ENCODE measurements around the gene RAB30.

GRCh38 chr11:83056204-83056603 lies 15.5 kb downstream of the RAB30 start:
- TF ChIP-seq POLR2A (IDR thresholded peaks at IDR 0.05) = no peak
- TF ChIP-seq, protein P1, sequence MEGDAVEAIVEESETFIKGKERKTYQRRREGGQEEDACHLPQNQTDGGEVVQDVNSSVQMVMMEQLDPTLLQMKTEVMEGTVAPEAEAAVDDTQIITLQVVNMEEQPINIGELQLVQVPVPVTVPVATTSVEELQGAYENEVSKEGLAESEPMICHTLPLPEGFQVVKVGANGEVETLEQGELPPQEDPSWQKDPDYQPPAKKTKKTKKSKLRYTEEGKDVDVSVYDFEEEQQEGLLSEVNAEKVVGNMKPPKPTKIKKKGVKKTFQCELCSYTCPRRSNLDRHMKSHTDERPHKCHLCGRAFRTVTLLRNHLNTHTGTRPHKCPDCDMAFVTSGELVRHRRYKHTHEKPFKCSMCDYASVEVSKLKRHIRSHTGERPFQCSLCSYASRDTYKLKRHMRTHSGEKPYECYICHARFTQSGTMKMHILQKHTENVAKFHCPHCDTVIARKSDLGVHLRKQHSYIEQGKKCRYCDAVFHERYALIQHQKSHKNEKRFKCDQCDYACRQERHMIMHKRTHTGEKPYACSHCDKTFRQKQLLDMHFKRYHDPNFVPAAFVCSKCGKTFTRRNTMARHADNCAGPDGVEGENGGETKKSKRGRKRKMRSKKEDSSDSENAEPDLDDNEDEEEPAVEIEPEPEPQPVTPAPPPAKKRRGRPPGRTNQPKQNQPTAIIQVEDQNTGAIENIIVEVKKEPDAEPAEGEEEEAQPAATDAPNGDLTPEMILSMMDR (IDR thresholded peaks at IDR 0.05) = no peak
